Skeletal muscle tissue (tissue), 4 donors: Measurements from ENCODE around the gene ISG15. TPM values are rescaled to one million over a fixed set of nuclear protein-coding genes. Genes with fewer than 3 reads are reported as not detected.

Source experiments
- H3K27ac ChIP-seq: one replicate; pipeline ENCODE4 v1.7.0; 2013; ENCODE audit warnings: mild to moderate bottlenecking, low read depth, low read length, inconsistent platforms
- H3K27me3 ChIP-seq, 3 donors: one replicate each; pipeline ENCODE4 v1.7.0; 2013; ENCODE audit warnings: low read length in 3 of 3; ENCODE audit not compliant: control insufficient read depth in 3 of 3, insufficient read depth in 3 of 3
- H3K36me3 ChIP-seq, 3 donors: one replicate each; pipeline ENCODE4 v1.7.0; 2013; ENCODE audit warnings: low read length in 3 of 3; ENCODE audit not compliant: control insufficient read depth in 3 of 3, insufficient read depth in 3 of 3
- H3K4me1 ChIP-seq, 3 donors: one replicate each; pipeline ENCODE4 v1.7.0; 2013; ENCODE audit warnings: low read length in 3 of 3, mild to moderate bottlenecking in 3 of 3; ENCODE audit not compliant: control insufficient read depth in 3 of 3, insufficient read depth in 3 of 3
- H3K4me3 ChIP-seq, 3 donors: one replicate each; pipeline ENCODE4 v1.7.0; 2013; ENCODE audit warnings: low read length in 3 of 3
- H3K9ac ChIP-seq, 3 donors: one replicate each; pipeline ENCODE4 v1.7.0; 2013; ENCODE audit warnings: low read length in 3 of 3, mild to moderate bottlenecking in 3 of 3, moderate library complexity in 2 of 3, low read depth in 1 of 3
- H3K9me3 ChIP-seq, 3 donors: one replicate each; pipeline ENCODE4 v1.7.0; 2013; ENCODE audit warnings: low read length in 3 of 3; ENCODE audit not compliant: control insufficient read depth in 3 of 3
- total RNA-seq: library from RNA; depleted of rRNA; stranded (reverse); fragments of >200 nt; gene quantifications from one replicate; pipeline ENCODE4 v1.2.3, GENCODE V29; 2014
- donor health status: Osteomylitis.

The ISG15 gene
- total RNA-seq, 1 donor from 2014 or later = 23.5 TPM

GRCh38 chr1:970242-970972 is 42.9 kb upstream of the ISG15 start:
- Histone ChIP-seq H3K4me3 (no peak overlapping the region), H3K27ac (no peak overlapping the region), H3K9me3 (no peaks in the 10 kb centered on the region), H3K36me3 (peaks cover 0 to 1% (median 0%) of the 10 kb centered on the region in 3 donors), H3K27me3 (peaks cover 53 to 71% (median 56%) of the 10 kb centered on the region in 3 donors), H3K9ac (no peak overlapping the region), H3K4me1 (peaks cover 7 to 47% (median 41%) of the 10 kb centered on the region in 3 donors)

- Histone ChIP-seq H3K4me1 (peaks cover 6 to 47% (median 40%) of the 10 kb centered on the region in 3 donors), H3K27ac (no peak overlapping the region), H3K4me3 (no peak overlapping the region), H3K9ac (peak overlapping the region in 1 of 3 donors; percentile 33), H3K27me3 (peaks cover 48 to 65% (median 61%) of the 10 kb centered on the region in 3 donors), H3K36me3 (no peaks in the 10 kb centered on the region), H3K9me3 (no peaks in the 10 kb centered on the region)
Measured at GRCh38 chr1:970973-971730, 42.1 kb upstream of the ISG15 start.

- Histone ChIP-seq H3K9ac (peak overlapping the region in 1 of 3 donors; percentile 33), H3K27ac (no peak overlapping the region), H3K27me3 (peaks cover 45 to 63% (median 59%) of the 10 kb centered on the region in 3 donors), H3K36me3 (no peaks in the 10 kb centered on the region), H3K9me3 (no peaks in the 10 kb centered on the region), H3K4me1 (peaks cover 2 to 41% (median 35%) of the 10 kb centered on the region in 3 donors), H3K4me3 (no peak overlapping the region)
Measured at GRCh38 chr1:971751-972506, 41.4 kb upstream of the ISG15 start.

- Histone ChIP-seq H3K4me1 (peaks cover 0 to 34% (median 30%) of the 10 kb centered on the region in 3 donors), H3K36me3 (no peaks in the 10 kb centered on the region), H3K9me3 (no peaks in the 10 kb centered on the region), H3K27ac (no peak overlapping the region), H3K27me3 (peaks cover 37 to 54% (median 51%) of the 10 kb centered on the region in 3 donors), H3K9ac (peak overlapping the region; percentile 6 to 70 (median 43)), H3K4me3 (peak overlapping the region in 1 of 3 donors; percentile 29)
Measured at GRCh38 chr1:972726-973458, 40.4 kb upstream of the ISG15 start.

GRCh38 chr1:973459-974292 is 39.6 kb upstream of the ISG15 start:
- H3K9me3 ChIP-seq = no peaks in the 10 kb centered on the region
- peaks cover 0 to 7% (median 0%) of the 10 kb centered on the region in 3 donors for H3K36me3 ChIP-seq
- peaks cover 30 to 51% (median 43%) of the 10 kb centered on the region in 3 donors for H3K27me3 ChIP-seq
- H3K4me1 ChIP-seq = peaks cover 5 to 42% (median 31%) of the 10 kb centered on the region in 3 donors
- no peak overlapping the region for H3K27ac ChIP-seq
- H3K4me3 ChIP-seq = no peak overlapping the region
- peak overlapping the region; percentile 6 to 70 (median 43) for H3K9ac ChIP-seq

- H3K4me3 ChIP-seq = no peak overlapping the region
- H3K9me3 ChIP-seq = no peaks in the 10 kb centered on the region
- H3K27ac ChIP-seq = no peak overlapping the region
- H3K4me1 ChIP-seq = peaks cover 9 to 48% (median 31%) of the 10 kb centered on the region in 3 donors
- H3K36me3 ChIP-seq = peaks cover 0 to 13% (median 0%) of the 10 kb centered on the region in 3 donors
- H3K27me3 ChIP-seq = peaks cover 24 to 49% (median 37%) of the 10 kb centered on the region in 3 donors
- H3K9ac ChIP-seq = no peak overlapping the region
Measured at GRCh38 chr1:974293-974640, 39.0 kb upstream of the ISG15 start.

GRCh38 chr1:974687-975328 is 38.5 kb upstream of the ISG15 start:
- peaks cover 18 to 43% (median 31%) of the 10 kb centered on the region in 3 donors for H3K27me3 ChIP-seq

GRCh38 chr1:975365-975764 is 37.9 kb upstream of the ISG15 start:
- no peak overlapping the region for H3K4me3 ChIP-seq
- H3K36me3 ChIP-seq = peaks cover 5 to 23% (median 6%) of the 10 kb centered on the region in 3 donors
- H3K4me1 ChIP-seq = peaks cover 16 to 57% (median 31%) of the 10 kb centered on the region in 3 donors
- no peaks in the 10 kb centered on the region for H3K9me3 ChIP-seq
- H3K27ac ChIP-seq = no peak overlapping the region
- no peak overlapping the region for H3K9ac ChIP-seq
- H3K27me3 ChIP-seq = peaks cover 13 to 38% (median 26%) of the 10 kb centered on the region in 3 donors

More at GRCh38 chr1:974687-975328, 38.5 kb upstream of the ISG15 start:
- Histone ChIP-seq H3K36me3 (peaks cover 3 to 18% (median 4%) of the 10 kb centered on the region in 3 donors), H3K9ac (no peak overlapping the region), H3K4me1 (peaks cover 15 to 53% (median 31%) of the 10 kb centered on the region in 3 donors), H3K9me3 (no peaks in the 10 kb centered on the region), H3K4me3 (no peak overlapping the region), H3K27ac (no peak overlapping the region)
